ENCODE results near the gene CCDC34.

CCDC34 gene

GRCh38 chr11:27362749-27363575 lies at the start of gene CCDC34:
Gene CCDC34, minus strand, starts transcription at chr11:27363215. Its CDS starts 21 bp downstream, at chr11:27363194.
- peak; percentile 75 for DNase-seq (ENCODE audit: low spot score)
- FAIRE-seq, result no peak

- no peak for FAIRE-seq
- DNase-seq (ENCODE audit: low spot score), result no peak
Observed at GRCh38 chr11:27412192-27412691, 49.2 kb upstream of the CCDC34 start.

GRCh38 chr11:27411328-27411727 lies 48.3 kb upstream of the CCDC34 start:
- DNase-seq (ENCODE audit: low spot score) (no peak), FAIRE-seq (no peak)

GRCh38 chr11:27410272-27410671 lies 47.3 kb upstream of the CCDC34 start:
- FAIRE-seq (no peak), DNase-seq (ENCODE audit: low spot score) (no peak)

- FAIRE-seq, result no peak
- DNase-seq (ENCODE audit: low spot score), result no peak
Observed at GRCh38 chr11:27409742-27410141, 46.7 kb upstream of the CCDC34 start.

GRCh38 chr11:27409049-27409448 lies 46.0 kb upstream of the CCDC34 start:
- FAIRE-seq, result no peak
- no peak for DNase-seq (ENCODE audit: low spot score)

- FAIRE-seq, result no peak
- DNase-seq (ENCODE audit: low spot score), result no peak
Observed at GRCh38 chr11:27408246-27408800, 45.3 kb upstream of the CCDC34 start.

- FAIRE-seq, result no peak
Observed at GRCh38 chr11:27406498-27407354, 43.7 kb upstream of the CCDC34 start.

GRCh38 chr11:27405134-27405533 lies 42.1 kb upstream of the CCDC34 start:
- DNase-seq (ENCODE audit: low spot score) (no peak), FAIRE-seq (no peak)

More at GRCh38 chr11:27406498-27407354, 43.7 kb upstream of the CCDC34 start:
- DNase-seq (ENCODE audit: low spot score), result no peak

- no peak for DNase-seq (ENCODE audit: low spot score)
- FAIRE-seq, result no peak
Observed at GRCh38 chr11:27404427-27404826, 41.4 kb upstream of the CCDC34 start.

- FAIRE-seq (no peak), DNase-seq (ENCODE audit: low spot score) (no peak)
Observed at GRCh38 chr11:27403195-27403594, 40.2 kb upstream of the CCDC34 start.

GRCh38 chr11:27402450-27402849 lies 39.4 kb upstream of the CCDC34 start:
- FAIRE-seq (no peak), DNase-seq (ENCODE audit: low spot score) (no peak)

GRCh38 chr11:27401833-27402316 lies 38.9 kb upstream of the CCDC34 start:
- DNase-seq (ENCODE audit: low spot score) (no peak), FAIRE-seq (no peak)

- FAIRE-seq (no peak), DNase-seq (ENCODE audit: low spot score) (no peak)
Observed at GRCh38 chr11:27401280-27401832, 38.3 kb upstream of the CCDC34 start.

- FAIRE-seq, result no peak
- DNase-seq (ENCODE audit: low spot score), result no peak
Observed at GRCh38 chr11:27398400-27398770, 35.4 kb upstream of the CCDC34 start.

- DNase-seq (ENCODE audit: low spot score) (no peak), FAIRE-seq (no peak)
Observed at GRCh38 chr11:27397624-27398399, 34.8 kb upstream of the CCDC34 start.

- FAIRE-seq (no peak), DNase-seq (ENCODE audit: low spot score) (no peak)
Observed at GRCh38 chr11:27396259-27396839, 33.3 kb upstream of the CCDC34 start.

- FAIRE-seq, result no peak
- peak; percentile 28 for DNase-seq (ENCODE audit: low spot score)
Observed at GRCh38 chr11:27395556-27396258, 32.7 kb upstream of the CCDC34 start.

GRCh38 chr11:27394781-27395228 lies 31.8 kb upstream of the CCDC34 start:
- DNase-seq (ENCODE audit: low spot score) (no peak), FAIRE-seq (no peak)
